ENCODE measurements around the gene ITPK1.

GRCh38 chr14:93044556-93044955 lies 71.2 kb downstream of the ITPK1 start:
- no peak for TF ChIP-seq EZH2 (IDR thresholded peaks at IDR 0.05)
- no peak for TF ChIP-seq POLR2AphosphoS5 (IDR thresholded peaks at IDR 0.05; ENCODE audit: borderline replicate concordance, low read depth, low read length)
- no peak for TF ChIP-seq FOXP2 (optimal IDR thresholded peaks at IDR 0.05; ENCODE audit: control extremely low read depth, extremely low read length, insufficient read depth)

Data from SK-N-MC (cell line).